ENCODE results near the gene CHAF1A.

The CHAF1A gene

DNA sequence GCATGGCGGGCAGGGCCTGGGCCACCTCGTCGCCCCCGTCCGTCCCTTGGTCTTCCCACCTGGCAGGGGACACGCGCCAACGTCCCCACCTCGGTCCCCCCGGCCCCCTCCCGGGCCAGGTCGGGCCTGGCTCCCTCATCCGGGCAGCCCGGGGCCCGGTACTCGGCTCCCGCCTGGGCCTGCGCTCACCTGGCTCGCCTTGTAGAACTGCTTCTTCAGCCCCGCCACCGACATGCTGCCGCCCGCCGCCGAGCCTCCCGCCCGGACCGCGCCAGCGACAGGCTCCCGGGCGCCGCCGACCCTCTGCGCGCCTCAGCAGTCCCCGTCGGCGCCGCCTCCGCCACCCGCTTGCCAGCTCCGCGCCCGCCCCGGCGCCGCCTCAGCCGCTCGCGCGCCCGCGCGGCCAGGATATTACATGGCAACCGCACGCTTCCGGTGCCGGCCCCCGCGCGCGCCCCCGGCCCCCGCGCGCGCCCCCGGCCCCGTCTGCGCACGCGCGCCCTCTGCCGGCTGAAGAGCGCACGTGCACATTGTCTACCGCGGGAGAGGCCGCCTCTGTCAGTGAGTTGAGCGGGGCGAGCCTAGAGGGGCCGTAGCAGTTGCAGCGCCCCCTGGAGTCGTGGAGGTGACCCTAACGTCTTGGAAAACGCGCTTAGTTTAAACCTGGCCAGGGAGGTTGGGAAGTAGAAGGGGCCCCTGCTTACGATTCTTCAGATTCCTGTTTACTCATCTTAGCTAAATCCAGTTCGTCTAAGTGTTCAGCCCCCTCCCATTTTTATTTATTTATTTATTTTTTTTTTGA is 2.1 kb upstream of the CHAF1A start, which contains the start of gene SH3GL1:
Gene SH3GL1 (minus strand): TSS at position 413 of the 802 bp plus-strand sequence. CDS start 179 bp downstream, at position 234.
- in situ Hi-C loops (cut with HindIII; ENCODE audit: low sequenced_read_pairs), result no loop called here

DNA sequence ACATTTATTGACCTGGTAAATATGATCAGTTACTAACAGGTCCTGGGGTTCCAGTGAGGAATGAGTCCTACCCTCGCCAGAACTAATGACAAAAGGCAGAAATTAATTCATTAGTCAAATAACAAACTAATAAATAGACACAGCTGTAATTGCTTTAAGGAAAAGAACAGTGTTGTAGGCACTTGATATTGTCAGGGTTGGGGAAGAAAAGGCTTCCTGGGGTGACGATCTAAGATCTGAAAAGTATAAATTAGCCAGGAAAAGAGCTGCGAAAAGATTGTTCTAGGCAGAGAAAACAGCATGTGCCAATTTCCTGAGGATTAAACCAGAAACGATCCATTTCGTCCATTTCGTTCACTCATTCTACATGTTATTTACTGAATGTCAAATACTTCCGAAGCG is 670 bp upstream of the CHAF1A start:
- in situ Hi-C loops (cut with HindIII; ENCODE audit: low sequenced_read_pairs), result no loop called here

GRCh38 chr19:4403005-4403761 is 743 bp downstream of the CHAF1A start:
- in situ Hi-C loops (cut with HindIII; ENCODE audit: low sequenced_read_pairs), result no loop called here

DNA sequence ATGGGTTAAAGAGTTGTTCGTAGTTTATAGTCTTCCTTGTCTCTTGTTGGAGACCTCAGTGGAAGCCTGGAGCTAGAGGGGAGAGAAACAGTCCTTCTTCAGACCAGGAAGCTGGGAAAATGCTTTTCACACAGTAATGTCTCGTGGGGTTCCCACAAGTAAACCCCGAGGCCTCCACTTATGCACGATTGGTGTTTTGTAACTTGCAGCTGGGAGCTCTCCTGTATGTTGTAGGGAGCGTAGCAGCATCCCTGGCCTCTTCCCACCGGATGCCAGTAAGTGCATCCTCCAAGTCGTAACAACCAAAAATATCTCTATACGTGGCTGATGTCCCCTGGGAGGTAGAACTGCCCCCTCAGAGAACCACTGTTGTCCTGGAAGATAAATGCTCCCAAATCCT is 3.5 kb downstream of the CHAF1A start:
- in situ Hi-C loops (cut with HindIII; ENCODE audit: low sequenced_read_pairs), result no loop called here

DNA sequence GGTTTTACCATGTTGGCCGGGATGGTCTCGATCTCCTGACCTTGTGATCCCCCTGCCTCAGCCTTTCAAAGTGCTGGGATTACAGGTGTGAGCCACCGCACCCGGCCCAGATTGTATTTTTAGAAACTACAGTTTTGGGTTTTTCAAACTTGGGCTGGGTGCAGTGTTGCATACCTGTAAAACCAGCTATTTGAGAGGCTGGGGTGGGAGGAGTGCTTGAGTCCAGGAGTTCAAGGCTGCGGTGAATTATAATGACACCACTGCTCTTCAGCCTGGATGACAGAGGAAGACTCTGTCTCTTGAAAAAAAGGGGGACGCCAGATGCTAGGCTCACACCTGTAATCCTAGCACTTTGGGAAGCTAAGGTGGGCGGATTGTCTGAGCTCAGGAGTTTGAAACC is 4.2 kb downstream of the CHAF1A start:
- in situ Hi-C loops (cut with HindIII; ENCODE audit: low sequenced_read_pairs), result no loop called here

GRCh38 chr19:4409123-4409933 is 6.9 kb downstream of the CHAF1A start:
- in situ Hi-C loops (cut with HindIII; ENCODE audit: low sequenced_read_pairs), result no loop called here

GRCh38 chr19:4413588-4413987 is 11.1 kb downstream of the CHAF1A start:
- in situ Hi-C loops (cut with HindIII; ENCODE audit: low sequenced_read_pairs), result no loop called here

GRCh38 chr19:4414144-4414799 is 11.8 kb downstream of the CHAF1A start:
- in situ Hi-C loops (cut with HindIII; ENCODE audit: low sequenced_read_pairs), result no loop called here

- in situ Hi-C loops (cut with HindIII; ENCODE audit: low sequenced_read_pairs), result no loop called here
Observed at GRCh38 chr19:4414800-4415321, 12.4 kb downstream of the CHAF1A start.

- in situ Hi-C loops (cut with HindIII; ENCODE audit: low sequenced_read_pairs), result no loop called here
Observed at GRCh38 chr19:4415352-4415751, 12.9 kb downstream of the CHAF1A start.

DNA sequence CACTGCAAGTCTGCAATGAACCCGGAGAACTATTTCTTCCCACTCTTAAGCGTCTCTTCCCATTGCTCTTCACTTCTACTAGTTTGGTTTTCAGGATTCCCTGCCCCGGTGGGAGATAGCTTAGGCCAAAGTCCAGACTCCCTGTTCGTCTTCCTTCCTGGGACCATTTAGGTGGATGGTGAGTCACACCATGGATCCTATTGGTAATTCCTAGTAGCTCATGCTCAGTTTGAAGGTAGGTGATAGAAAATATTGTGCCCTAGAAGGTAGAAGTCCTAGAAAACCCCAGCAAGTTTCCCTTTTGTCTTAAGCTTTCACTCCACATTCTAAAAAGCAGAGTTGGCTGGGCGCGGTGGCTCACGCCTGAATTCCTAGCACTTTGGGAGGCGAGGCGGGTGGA is 13.8 kb downstream of the CHAF1A start:
- in situ Hi-C loops (cut with HindIII; ENCODE audit: low sequenced_read_pairs), result no loop called here

DNA sequence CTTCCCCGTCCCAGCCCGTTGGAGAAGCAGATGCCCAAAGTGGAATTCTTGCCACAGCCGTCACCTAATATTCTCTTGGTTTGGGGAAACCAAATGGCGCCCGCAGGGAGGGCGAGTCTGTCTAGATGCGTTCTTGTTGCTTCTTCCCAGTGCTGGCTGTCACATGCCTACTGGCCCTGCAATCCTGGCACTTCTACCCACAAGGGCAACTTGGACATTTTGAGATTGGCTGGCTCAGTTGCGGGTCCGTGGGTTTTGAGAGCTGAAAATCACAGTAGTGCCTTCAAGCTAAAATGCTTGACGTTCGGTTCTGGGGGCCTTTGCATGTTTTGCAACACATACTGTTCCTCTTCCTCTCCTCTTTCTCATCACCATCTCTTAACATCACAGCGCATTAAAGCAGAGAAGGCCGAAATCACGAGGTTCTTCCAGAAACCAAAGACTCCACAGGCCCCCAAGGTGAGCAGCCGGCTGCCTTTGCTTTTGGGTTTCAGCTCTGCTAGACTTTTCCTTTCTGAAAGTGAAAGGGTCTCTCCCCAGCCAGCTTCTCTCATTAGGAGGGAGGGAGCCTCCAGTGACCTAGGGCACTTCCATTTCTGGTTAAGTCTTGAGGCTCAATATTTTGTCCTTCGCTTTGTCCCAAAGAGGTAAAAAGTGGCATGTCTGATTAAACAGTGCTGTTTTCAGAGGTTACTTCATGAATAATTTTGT is 21.1 kb downstream of the CHAF1A start:
- in situ Hi-C loops (cut with HindIII; ENCODE audit: low sequenced_read_pairs), result no loop called here

- in situ Hi-C loops (cut with HindIII; ENCODE audit: low sequenced_read_pairs), result no loop called here
Observed at GRCh38 chr19:4425537-4425936, 23.1 kb downstream of the CHAF1A start.

DNA sequence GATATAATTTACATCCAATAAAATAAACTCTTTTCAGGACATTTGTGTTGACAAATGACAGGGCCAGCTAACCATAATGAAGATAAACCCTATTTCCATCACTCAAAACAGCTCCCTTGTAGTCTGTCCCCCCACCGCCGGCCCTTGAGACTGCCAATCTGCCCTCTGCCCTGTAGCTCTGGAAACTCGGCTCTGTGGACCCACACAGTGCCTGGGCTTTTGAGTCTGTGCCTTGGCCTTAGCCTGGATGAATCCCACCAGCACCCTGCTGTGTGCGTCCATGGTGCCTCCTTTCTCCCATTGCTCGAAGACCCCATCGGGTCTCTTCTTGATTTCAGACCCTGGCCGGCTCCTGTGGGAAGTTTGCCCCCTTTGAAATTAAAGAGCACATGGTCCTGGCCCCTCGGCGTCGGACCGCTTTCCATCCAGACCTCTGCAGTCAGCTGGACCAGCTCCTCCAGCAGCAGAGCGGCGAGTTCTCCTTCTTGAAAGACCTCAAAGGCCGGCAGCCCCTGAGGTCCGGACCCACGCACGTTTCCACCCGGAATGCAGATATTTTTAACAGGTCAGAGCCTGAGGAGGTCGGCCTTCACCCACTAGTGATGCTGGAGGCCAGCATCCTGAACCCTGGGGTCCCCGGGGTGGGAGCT is 26.0 kb downstream of the CHAF1A start:
- in situ Hi-C loops (cut with HindIII; ENCODE audit: low sequenced_read_pairs), result no loop called here

- in situ Hi-C loops (cut with HindIII; ENCODE audit: low sequenced_read_pairs), result no loop called here
Observed at GRCh38 chr19:4429256-4429655, 26.8 kb downstream of the CHAF1A start.

DNA sequence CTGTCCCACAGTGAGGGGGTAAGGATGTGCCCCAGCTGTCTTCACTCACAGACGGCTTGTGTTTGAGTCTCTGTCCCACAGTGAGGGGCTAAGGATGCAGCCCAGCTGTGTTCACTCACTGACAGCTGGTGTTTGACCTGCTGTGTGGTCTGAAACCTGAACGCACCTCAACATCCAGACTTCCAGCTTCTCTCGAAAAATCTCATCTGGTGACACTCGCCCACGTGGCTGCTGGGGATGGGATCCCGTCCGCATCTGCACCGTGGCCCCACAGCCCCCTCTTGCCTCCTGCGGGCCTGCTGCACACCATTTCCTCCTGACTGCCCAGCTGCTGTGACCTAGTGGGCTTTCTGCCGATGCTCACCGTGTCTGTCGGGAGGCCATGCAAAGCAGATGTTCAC is 27.3 kb downstream of the CHAF1A start:
- in situ Hi-C loops (cut with HindIII; ENCODE audit: low sequenced_read_pairs), result no loop called here

- in situ Hi-C loops (cut with HindIII; ENCODE audit: low sequenced_read_pairs), result no loop called here
Observed at GRCh38 chr19:4430760-4431159, 28.3 kb downstream of the CHAF1A start.

GRCh38 chr19:4431296-4431695 is 28.9 kb downstream of the CHAF1A start:
- in situ Hi-C loops (cut with HindIII; ENCODE audit: low sequenced_read_pairs), result no loop called here
